HEK293 (cell line): ENCODE data around the gene TLE1.

Source experiments
- HOXC10 ChIP-seq: sonication (generic); formaldehyde crosslinking; IDR thresholded peaks from 2 replicates; pipeline ENCODE4 v1.8.1; 2023; ENCODE audit warnings: mild to moderate bottlenecking, missing genetic modification reagents
- KLF1 ChIP-seq: fragments of 450-650 bp; formaldehyde crosslinking; IDR thresholded peaks from 2 replicates; pipeline ENCODE4 v1.5.1; 2016; ENCODE audit warnings: missing biosample characterization, missing genetic modification characterization
- RBAK ChIP-seq: fragments of 450-650 bp; formaldehyde crosslinking; IDR thresholded peaks from 2 replicates; pipeline ENCODE4 v1.5.1; 2016; ENCODE audit warnings: missing biosample characterization, missing genetic modification characterization
- TCF7L2 ChIP-seq: IDR thresholded peaks from 2 replicates; pipeline ENCODE4 v1.6.1; 2011; ENCODE audit warnings: low read depth, mild to moderate bottlenecking, inconsistent platforms, low read length, moderate library complexity, borderline replicate concordance
- ZBTB8A ChIP-seq: fragments of 450-650 bp; formaldehyde crosslinking; IDR thresholded peaks from 2 replicates; pipeline ENCODE4 v1.5.1; 2016; ENCODE audit warnings: missing biosample characterization, missing genetic modification characterization
- ZEB2 ChIP-seq: fragments of 450-650 bp; formaldehyde crosslinking; IDR thresholded peaks from 2 replicates; pipeline ENCODE4 v1.5.1; 2016; ENCODE audit warnings: missing biosample characterization, missing genetic modification characterization
- ZNF146 ChIP-seq: fragments of 450-650 bp; formaldehyde crosslinking; IDR thresholded peaks from 2 replicates; pipeline ENCODE4 v1.5.1; 2016; ENCODE audit warnings: missing biosample characterization, missing genetic modification characterization
- ZNF211 ChIP-seq: fragments of 450-650 bp; formaldehyde crosslinking; IDR thresholded peaks from 2 replicates; pipeline ENCODE4 v1.5.1; 2016; ENCODE audit warnings: low read depth, missing biosample characterization, missing genetic modification characterization
- ZNF274 ChIP-seq, 2 experiments: fragments of 200-500 bp in 1 of 2; fragments of 450-650 bp in 1 of 2; sonication (Bioruptor generic) in 1 of 2; formaldehyde crosslinking in 1 of 2; IDR thresholded peaks; 2 replicates each; pipeline versions ENCODE4 v1.5.1 to v1.6.1; 2014 to 2016; ENCODE audit warnings: borderline replicate concordance in 1 of 2, inconsistent platforms in 1 of 2, low read length in 1 of 2, missing biosample characterization in 1 of 2, missing genetic modification characterization in 1 of 2
- ZNF302 ChIP-seq: fragments of 450-650 bp; formaldehyde crosslinking; IDR thresholded peaks from 2 replicates; pipeline ENCODE4 v1.5.1; 2016; ENCODE audit warnings: missing biosample characterization, missing genetic modification characterization, low read depth
- ZNF501 ChIP-seq: fragments of 450-650 bp; formaldehyde crosslinking; IDR thresholded peaks from 2 replicates; pipeline ENCODE4 v1.5.1; 2016; ENCODE audit warnings: missing biosample characterization, missing genetic modification characterization
- TF ChIP-seq, protein P1 (sequence below): fragments of 450-650 bp; formaldehyde crosslinking; IDR thresholded peaks from 2 replicates; pipeline ENCODE4 v1.5.1; 2016; ENCODE audit warnings: missing biosample characterization, missing genetic modification characterization

DNA sequence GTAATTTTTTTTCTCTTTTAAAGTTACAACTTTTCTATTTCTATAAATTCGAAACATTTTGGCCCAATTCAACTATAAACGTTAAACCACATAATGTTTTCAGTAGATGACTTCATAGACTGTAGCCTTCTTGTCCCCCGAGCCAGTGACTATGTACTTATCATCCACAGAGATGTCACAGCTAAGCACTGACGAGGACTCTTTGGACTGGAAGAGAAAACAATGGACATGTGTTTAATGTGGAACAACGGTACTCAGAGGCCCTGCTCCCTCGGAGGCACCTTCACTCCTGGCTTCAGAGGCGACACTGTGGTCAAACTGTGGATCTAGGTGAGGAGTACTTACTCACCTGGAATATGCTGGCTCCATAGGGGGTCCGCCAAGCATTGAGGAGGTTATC lies 105.2 kb downstream of the TLE1 start:
- TF ChIP-seq, protein P1, sequence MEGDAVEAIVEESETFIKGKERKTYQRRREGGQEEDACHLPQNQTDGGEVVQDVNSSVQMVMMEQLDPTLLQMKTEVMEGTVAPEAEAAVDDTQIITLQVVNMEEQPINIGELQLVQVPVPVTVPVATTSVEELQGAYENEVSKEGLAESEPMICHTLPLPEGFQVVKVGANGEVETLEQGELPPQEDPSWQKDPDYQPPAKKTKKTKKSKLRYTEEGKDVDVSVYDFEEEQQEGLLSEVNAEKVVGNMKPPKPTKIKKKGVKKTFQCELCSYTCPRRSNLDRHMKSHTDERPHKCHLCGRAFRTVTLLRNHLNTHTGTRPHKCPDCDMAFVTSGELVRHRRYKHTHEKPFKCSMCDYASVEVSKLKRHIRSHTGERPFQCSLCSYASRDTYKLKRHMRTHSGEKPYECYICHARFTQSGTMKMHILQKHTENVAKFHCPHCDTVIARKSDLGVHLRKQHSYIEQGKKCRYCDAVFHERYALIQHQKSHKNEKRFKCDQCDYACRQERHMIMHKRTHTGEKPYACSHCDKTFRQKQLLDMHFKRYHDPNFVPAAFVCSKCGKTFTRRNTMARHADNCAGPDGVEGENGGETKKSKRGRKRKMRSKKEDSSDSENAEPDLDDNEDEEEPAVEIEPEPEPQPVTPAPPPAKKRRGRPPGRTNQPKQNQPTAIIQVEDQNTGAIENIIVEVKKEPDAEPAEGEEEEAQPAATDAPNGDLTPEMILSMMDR (tag by site-specific recombination) = no peak
- TF ChIP-seq KLF1 (no peak), ZNF274 (IDR thresholded peaks at IDR 0.05; ENCODE audit: low read length) (no peak), ZNF274 (tag by site-specific recombination; IDR thresholded peaks at IDR 0.05; ENCODE audit: borderline replicate concordance) (no peak), RBAK (tag by site-specific recombination) (no peak), HOXC10 (no peak), ZNF302 (tag by site-specific recombination) (no peak), ZNF501 (no peak), ZBTB8A (no peak), ZEB2 (no peak), ZNF211 (tag by site-specific recombination) (no peak), ZNF146 (tag by site-specific recombination) (no peak), TCF7L2 (no peak)
